ENCODE measurements around the gene GABRR3.

GABRR3 gene

GRCh38 chr3:98035208-98035607, at the start of gene GABRR3:
Gene GABRR3, minus strand, starts transcription at chr3:98035315. Its CDS starts 328 bp downstream, at chr3:98034987.
- no peak for DNase-seq

GRCh38 chr3:98073486-98073885, 38.4 kb upstream of the GABRR3 start:
- DNase-seq = no peak

- no peak for DNase-seq
Observed at GRCh38 chr3:98070840-98071239, 35.7 kb upstream of the GABRR3 start.

GRCh38 chr3:98068824-98069223, 33.7 kb upstream of the GABRR3 start:
- DNase-seq = no peak

- no peak for DNase-seq
Observed at GRCh38 chr3:98058244-98058960, 23.3 kb upstream of the GABRR3 start.

GRCh38 chr3:98057631-98058030, 22.5 kb upstream of the GABRR3 start:
- no peak for DNase-seq

- DNase-seq = no peak
Observed at GRCh38 chr3:98056035-98056434, 20.9 kb upstream of the GABRR3 start.

- DNase-seq = no peak
Observed at GRCh38 chr3:98049271-98049670, 14.2 kb upstream of the GABRR3 start.

- DNase-seq = no peak
Observed at GRCh38 chr3:98048586-98048985, 13.5 kb upstream of the GABRR3 start.

- DNase-seq = no peak
Observed at GRCh38 chr3:98041350-98041749, 6.2 kb upstream of the GABRR3 start.

- peak; percentile 72 for DNase-seq
Observed at GRCh38 chr3:98039322-98040024, 4.4 kb upstream of the GABRR3 start.

- DNase-seq = no peak
Observed at GRCh38 chr3:98038876-98039275, 3.8 kb upstream of the GABRR3 start.

- no peak for DNase-seq
Observed at GRCh38 chr3:98038286-98038685, 3.2 kb upstream of the GABRR3 start.

GRCh38 chr3:98034486-98034885, 629 bp downstream of the GABRR3 start:
- no peak for DNase-seq

GRCh38 chr3:98034036-98034435, 1.1 kb downstream of the GABRR3 start:
- no peak for DNase-seq

- DNase-seq = no peak
Observed at GRCh38 chr3:98032904-98033303, 2.2 kb downstream of the GABRR3 start.

- DNase-seq = no peak
Observed at GRCh38 chr3:98032265-98032664, 2.9 kb downstream of the GABRR3 start.

GRCh38 chr3:98029083-98029482, 6.0 kb downstream of the GABRR3 start:
- DNase-seq = no peak

GRCh38 chr3:98027085-98027446, 8.0 kb downstream of the GABRR3 start:
- no peak for DNase-seq

GRCh38 chr3:98026425-98027084, 8.6 kb downstream of the GABRR3 start:
- DNase-seq = no peak

- no peak for DNase-seq
Observed at GRCh38 chr3:98025392-98025945, 9.6 kb downstream of the GABRR3 start.

- DNase-seq = peak; percentile 92
Observed at GRCh38 chr3:98022978-98023820, 11.9 kb downstream of the GABRR3 start.
